ENCODE measurements around the gene OR13J1.
"Not testable (repeated sequence)": the region's sequence is repeated elsewhere in the genome, so short reads cannot be mapped to it uniquely, and the experiment has no call there.

The OR13J1 gene

DNA sequence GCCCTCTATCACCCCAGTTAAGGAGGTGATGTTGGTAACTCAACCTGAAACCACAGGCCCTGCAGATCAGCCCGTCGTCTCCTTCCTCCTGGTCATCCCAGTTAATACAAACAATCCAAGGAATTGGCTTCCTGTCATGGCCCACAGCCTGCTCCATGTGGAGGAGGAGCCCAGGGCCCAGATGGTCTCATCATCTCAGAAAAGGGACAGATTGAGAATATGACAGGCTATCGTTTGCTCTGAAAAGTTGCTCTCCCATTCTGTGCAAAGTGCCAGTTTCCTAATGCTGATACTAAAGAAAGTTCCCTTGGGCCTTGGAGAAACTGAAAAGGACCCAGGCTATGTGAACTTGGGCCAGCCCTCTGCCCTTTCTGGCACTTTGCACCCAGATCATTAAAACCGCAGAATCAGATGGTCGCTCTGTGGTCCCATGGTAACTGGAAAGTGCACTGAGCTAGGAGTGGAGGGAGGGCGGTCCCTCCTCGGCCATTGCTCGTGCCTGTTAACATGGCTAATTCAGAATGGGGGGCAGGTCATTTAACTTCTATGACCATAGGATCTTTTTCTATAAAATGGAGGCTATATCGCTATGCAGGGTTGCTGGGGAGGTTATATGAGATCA is 38.4 kb upstream of the OR13J1 start:
- Histone ChIP-seq H3K36me3 (ENCODE audit: insufficient read depth, low read length) (no peaks in the 10 kb centered on the region), H3K9me3 (ENCODE audit: low read length) (no peaks in the 10 kb centered on the region), H3K4me3 (ENCODE audit: low read length) (no peak overlapping the region), H3K4me1 (ENCODE audit: insufficient read depth, low read length) (peaks cover 23% of the 10 kb centered on the region), H2AFZ (ENCODE audit: low read depth, low read length) (peak overlapping the region; percentile 44), H3K27me3 (ENCODE audit: insufficient read depth, low read length) (no peaks in the 10 kb centered on the region)

DNA sequence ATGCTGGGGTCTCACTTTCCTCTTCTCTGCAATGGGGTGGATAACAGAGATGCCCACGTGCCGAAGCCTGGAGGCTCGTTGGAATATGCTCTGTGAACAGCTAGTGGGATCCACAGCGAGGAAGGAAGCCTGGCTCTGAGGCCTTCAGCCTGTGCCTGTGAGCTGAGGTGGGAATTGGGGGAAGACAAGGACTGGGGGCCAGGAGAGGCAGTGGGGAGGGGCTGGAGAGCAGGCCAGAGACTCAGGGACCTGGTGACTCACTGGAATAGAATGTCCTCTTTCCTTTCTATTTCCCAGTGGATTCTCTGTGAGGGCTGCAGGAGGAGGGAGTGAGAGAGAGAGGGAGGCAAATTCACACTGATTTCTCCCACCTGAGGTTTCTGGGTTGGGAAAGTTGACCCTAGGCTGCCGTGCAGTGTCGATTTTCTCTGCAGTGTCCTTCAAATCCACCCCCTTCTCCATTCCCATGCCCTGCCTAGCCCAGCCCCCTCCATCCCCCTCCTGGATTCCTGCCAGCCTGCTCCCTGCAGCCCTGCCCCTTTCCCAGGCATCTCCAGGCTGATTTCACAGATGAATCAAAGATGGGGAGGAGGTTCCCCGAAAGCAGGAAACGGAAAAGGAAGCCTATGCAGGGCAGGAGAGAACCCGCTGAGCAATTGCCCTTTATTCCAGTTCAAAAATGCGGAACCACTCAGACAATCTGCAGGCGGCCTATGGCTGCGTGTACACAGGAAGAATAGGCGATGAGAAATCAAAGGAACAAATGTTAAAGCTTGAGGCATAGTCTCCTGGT is 37.7 kb upstream of the OR13J1 start:
- Histone ChIP-seq H2AFZ (ENCODE audit: low read depth, low read length) (peak overlapping the region; percentile 44), H3K4me3 (ENCODE audit: low read length) (no peak overlapping the region), H3K27me3 (ENCODE audit: insufficient read depth, low read length) (no peaks in the 10 kb centered on the region), H3K36me3 (ENCODE audit: insufficient read depth, low read length) (no peaks in the 10 kb centered on the region), H3K4me1 (ENCODE audit: insufficient read depth, low read length) (peaks cover 23% of the 10 kb centered on the region), H3K9me3 (ENCODE audit: low read length) (no peaks in the 10 kb centered on the region)

DNA sequence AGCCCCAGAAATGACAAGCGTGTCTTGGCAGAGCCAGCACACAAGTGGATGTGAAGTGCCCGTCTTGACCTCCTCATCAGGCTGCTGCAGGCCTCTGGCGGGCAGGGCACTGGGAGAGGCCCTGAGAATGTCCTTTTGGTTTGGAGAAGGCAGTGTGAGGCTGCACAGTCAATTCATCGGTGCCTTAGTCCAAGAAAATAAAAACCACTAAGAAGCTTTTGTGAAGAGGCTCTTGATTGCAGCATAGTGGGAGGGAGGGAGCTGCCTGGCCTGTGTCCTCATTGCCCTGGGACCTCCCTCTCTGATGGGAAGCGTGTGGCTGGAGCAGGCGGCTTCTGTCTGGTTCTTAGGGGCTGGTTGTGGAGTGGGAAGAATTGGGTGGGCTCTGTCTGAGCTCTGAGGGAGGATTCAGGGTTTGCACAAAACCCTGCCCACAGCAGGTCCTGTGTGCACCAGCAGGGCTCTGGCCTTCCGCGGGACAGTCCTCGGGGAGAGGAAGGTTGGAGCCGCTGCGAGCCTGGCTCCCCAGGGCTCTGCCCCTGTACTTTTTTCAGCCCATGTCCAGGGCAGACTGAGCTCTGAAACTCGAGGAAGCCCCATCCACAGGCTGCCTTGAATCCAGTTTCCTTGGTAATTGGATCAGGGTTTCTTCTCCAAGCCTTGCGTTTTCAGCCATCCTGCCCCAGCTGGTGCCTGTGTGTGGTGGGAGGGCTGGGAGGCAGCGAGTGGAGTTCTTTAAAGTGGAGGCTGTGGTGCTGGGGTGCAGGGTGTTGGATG is 36.9 kb upstream of the OR13J1 start:
- H3K4me1 ChIP-seq (ENCODE audit: insufficient read depth, low read length) = peaks cover 23% of the 10 kb centered on the region
- no peaks in the 10 kb centered on the region for H3K36me3 ChIP-seq (ENCODE audit: insufficient read depth, low read length)
- no peaks in the 10 kb centered on the region for H3K9me3 ChIP-seq (ENCODE audit: low read length)
- no peaks in the 10 kb centered on the region for H3K27me3 ChIP-seq (ENCODE audit: insufficient read depth, low read length)
- no peak overlapping the region for H2AFZ ChIP-seq (ENCODE audit: low read depth, low read length)
- no peak overlapping the region for H3K4me3 ChIP-seq (ENCODE audit: low read length)

DNA sequence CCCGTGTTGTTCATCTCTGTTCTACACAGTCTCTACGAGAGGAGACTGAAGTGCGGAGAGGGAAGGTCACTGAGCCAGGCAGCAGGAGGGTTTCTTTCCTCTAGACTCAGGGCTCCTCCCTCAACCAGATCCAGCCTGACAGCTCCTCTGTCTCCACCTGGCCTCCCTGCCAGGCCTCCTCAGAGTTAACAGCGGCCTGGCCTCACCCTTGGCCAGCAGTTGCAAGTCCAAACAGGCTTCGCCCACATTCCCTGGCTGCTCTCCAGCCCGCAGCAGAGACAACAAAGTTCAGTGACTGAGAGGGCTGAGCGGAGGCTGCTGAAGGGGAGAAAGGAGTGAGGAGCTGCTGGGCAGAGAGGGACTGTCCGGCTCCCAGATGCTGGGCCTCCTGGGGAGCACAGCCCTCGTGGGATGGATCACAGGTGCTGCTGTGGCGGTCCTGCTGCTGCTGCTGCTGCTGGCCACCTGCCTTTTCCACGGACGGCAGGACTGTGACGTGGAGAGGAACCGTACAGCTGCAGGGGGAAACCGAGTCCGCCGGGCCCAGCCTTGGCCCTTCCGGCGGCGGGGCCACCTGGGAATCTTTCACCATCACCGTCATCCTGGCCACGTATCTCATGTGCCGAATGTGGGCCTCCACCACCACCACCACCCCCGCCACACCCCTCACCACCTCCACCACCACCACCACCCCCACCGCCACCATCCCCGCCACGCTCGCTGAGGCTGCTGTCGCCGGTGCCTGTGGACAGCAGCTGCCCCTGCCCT is 35.9 kb upstream of the OR13J1 start, which contains the start of gene HRCT1:
TSS of gene HRCT1 (plus strand) at position 291 of the 768 bp plus-strand sequence. CDS start at position 377, 86 bp downstream.
- H3K9me3 ChIP-seq (ENCODE audit: low read length) = no peaks in the 10 kb centered on the region
- no peaks in the 10 kb centered on the region for H3K36me3 ChIP-seq (ENCODE audit: insufficient read depth, low read length)
- no peak within 1 kb of the TSS for H2AFZ ChIP-seq (ENCODE audit: low read depth, low read length)
- H3K4me3 ChIP-seq (ENCODE audit: low read length) = no peak within 1 kb of the TSS
- peaks cover 23% of the 10 kb centered on the region for H3K4me1 ChIP-seq (ENCODE audit: insufficient read depth, low read length)
- no peaks in the 10 kb centered on the region for H3K27me3 ChIP-seq (ENCODE audit: insufficient read depth, low read length)

DNA sequence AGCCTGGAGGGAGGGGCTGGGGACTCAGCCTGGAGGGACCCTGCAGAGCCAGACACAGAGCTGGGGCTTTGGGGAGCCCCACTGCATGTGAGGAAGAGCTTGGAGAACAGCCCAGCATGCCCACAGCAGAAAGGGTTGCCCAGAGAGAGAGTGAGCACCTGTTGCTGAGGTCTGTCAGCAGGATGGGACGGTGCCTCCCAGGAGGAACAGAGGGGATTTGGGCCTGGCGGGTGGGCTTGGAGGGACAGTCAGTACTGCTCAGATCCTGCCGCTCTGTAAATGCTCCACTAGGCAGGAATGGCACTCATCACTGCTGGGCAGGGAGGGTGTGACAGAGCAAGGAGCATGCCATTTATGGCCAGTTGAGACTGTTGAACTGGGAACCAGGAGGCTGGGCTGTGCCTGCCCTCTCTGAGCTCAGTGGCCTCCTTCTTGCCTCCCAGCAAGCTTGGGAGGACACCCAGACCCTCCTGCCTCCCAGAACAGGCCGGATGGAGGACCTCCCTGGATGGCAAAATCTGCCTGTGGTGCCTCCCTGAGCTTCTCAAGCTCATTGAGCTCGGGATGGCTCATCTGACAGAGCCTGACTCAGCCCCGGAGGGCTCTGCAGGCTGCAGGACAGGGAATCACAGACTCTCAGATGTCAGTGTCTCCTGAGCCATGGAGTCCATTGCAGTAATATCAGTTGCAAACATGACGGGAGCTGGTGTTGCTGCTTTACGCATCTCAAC is 35.0 kb upstream of the OR13J1 start:
- Histone ChIP-seq H3K27me3 (ENCODE audit: insufficient read depth, low read length) (no peaks in the 10 kb centered on the region), H3K4me3 (ENCODE audit: low read length) (no peak overlapping the region), H3K4me1 (ENCODE audit: insufficient read depth, low read length) (peaks cover 23% of the 10 kb centered on the region), H3K36me3 (ENCODE audit: insufficient read depth, low read length) (no peaks in the 10 kb centered on the region), H2AFZ (ENCODE audit: low read depth, low read length) (no peak overlapping the region), H3K9me3 (ENCODE audit: low read length) (no peaks in the 10 kb centered on the region)

DNA sequence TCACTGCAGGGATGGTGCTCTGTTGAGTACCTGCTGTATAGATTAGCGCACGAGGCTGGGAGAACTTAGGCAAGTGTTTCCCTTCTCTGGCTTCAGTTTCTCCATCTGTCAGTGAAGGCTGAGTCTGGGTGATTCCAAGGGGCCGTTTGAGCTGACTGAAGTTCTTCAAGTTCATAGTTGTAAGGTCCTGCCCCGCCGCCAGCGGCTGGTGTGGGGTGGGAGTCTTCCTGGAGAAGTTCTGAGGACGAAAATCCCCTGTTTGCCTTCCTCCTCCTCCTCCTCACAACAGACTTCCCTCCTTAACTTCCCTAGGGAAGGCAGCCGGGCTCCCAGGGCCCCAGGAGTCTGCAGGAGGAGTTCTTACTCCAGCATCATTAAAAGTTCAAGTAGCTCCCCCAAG is 34.1 kb upstream of the OR13J1 start:
- Histone ChIP-seq H3K27me3 (ENCODE audit: insufficient read depth, low read length) (no peaks in the 10 kb centered on the region), H3K4me1 (ENCODE audit: insufficient read depth, low read length) (peaks cover 23% of the 10 kb centered on the region), H2AFZ (ENCODE audit: low read depth, low read length) (no peak overlapping the region), H3K4me3 (ENCODE audit: low read length) (no peak overlapping the region), H3K9me3 (ENCODE audit: low read length) (no peaks in the 10 kb centered on the region), H3K36me3 (ENCODE audit: insufficient read depth, low read length) (no peaks in the 10 kb centered on the region)

DNA sequence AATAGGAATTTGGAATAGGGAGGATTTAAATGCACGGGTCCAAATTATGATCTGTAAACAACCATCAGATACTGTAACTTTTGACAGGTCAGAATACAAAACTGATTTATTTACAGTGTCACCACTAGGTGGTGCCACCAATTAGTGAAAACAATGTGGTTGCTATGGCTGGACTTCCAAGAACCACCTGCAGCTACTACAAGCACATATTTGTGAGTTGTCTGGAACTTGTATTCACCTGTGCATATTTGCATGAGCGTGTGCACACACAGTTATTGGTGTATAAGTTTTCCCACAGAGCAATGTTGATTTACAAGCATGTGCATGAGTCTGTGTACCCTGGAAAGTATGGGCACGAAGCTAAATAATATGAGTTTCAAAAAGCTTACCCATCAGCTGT is 32.8 kb upstream of the OR13J1 start:
- no peak overlapping the region for H3K4me3 ChIP-seq (ENCODE audit: low read length)
- H3K27me3 ChIP-seq (ENCODE audit: insufficient read depth, low read length) = no peaks in the 10 kb centered on the region
- H2AFZ ChIP-seq (ENCODE audit: low read depth, low read length) = no peak overlapping the region
- peaks cover 15% of the 10 kb centered on the region for H3K4me1 ChIP-seq (ENCODE audit: insufficient read depth, low read length)
- no peaks in the 10 kb centered on the region for H3K36me3 ChIP-seq (ENCODE audit: insufficient read depth, low read length)
- no peaks in the 10 kb centered on the region for H3K9me3 ChIP-seq (ENCODE audit: low read length)

DNA sequence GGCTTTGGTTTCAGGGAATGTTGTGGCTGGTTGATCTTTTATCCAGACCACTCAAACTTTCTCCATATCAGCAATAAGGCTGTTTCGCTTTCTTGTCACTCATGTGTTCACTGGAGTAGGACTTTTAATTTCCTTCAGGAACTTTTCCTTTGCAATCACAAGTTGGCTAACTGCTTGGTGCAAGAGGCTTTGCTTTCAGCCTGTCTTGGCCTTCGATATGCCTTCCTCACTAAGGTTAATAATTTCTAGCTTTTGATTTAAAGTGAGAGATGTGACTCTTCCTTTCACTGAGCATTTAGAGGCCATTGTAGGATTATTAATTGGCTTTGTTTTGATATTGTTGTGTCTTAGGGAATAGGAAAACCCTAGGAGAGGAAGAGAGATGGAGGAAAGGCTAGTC is 28.8 kb upstream of the OR13J1 start:
- Histone ChIP-seq H3K27me3 (ENCODE audit: insufficient read depth, low read length) (peaks cover 4% of the 10 kb centered on the region), H2AFZ (ENCODE audit: low read depth, low read length) (no peak overlapping the region), H3K9me3 (ENCODE audit: low read length) (no peaks in the 10 kb centered on the region), H3K4me3 (ENCODE audit: low read length) (no peak overlapping the region), H3K36me3 (ENCODE audit: insufficient read depth, low read length) (no peaks in the 10 kb centered on the region), H3K4me1 (ENCODE audit: insufficient read depth, low read length) (no peaks in the 10 kb centered on the region)

DNA sequence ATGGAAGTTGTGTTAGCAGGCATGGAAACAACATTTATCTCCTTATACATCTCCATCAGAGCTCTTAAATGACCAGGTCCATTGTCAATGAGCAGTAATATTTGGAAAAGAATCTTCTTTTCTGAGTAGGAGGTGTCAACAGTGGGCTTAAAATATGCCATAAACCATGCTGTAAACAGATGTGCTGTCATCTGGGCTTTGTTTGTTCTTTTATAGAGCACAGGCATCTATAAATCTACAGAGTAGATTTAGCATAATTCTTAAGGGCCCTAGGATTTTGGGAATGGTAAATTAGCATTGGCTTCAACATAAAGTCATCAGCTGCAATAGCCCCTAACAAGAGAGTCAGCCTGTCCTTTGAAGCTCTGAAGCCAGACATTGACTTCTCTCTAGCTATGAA is 28.1 kb upstream of the OR13J1 start:
- H3K36me3 ChIP-seq (ENCODE audit: insufficient read depth, low read length) = no peaks in the 10 kb centered on the region
- no peak overlapping the region for H3K4me3 ChIP-seq (ENCODE audit: low read length)
- H3K9me3 ChIP-seq (ENCODE audit: low read length) = no peaks in the 10 kb centered on the region
- H2AFZ ChIP-seq (ENCODE audit: low read depth, low read length) = no peak overlapping the region
- H3K27me3 ChIP-seq (ENCODE audit: insufficient read depth, low read length) = peaks cover 8% of the 10 kb centered on the region
- H3K4me1 ChIP-seq (ENCODE audit: insufficient read depth, low read length) = no peaks in the 10 kb centered on the region

DNA sequence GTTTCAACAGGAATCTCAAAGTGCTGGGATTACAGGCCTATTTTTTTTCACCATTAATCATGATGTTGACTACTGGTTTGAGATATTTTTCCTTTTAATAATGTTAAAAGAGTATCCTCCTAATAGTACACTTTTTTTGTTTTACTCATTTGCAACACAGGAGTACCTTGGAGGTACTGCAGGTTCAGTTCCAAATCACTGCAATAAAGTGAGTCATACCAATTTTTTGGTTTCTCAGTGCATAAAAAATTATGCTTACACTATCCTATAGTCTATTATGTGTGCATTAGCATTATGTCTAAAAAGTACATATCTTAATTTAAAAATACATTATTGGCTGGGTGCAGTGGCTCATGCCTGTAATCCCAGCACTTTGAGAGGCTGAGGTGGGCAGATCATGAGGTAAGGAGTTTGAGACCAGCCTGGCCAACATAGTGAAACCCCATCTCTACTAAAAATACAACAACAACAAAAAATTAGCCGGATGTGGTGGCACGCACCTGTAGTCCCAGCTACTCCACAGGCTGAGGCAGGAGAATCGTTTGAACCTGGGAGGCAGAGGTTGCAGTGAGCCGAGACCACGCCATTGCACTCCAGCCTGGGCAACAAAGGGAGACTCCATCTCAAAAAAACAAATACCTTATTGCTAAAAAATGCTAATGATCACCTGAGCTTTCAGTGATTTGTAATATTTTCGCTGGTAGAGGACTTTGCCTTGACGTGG is 27.3 kb upstream of the OR13J1 start:
- not testable (repeated sequence) for H2AFZ ChIP-seq (ENCODE audit: low read depth, low read length); H3K4me3 ChIP-seq (ENCODE audit: low read length); H3K36me3 ChIP-seq (ENCODE audit: insufficient read depth, low read length); H3K9me3 ChIP-seq (ENCODE audit: low read length); H3K27me3 ChIP-seq (ENCODE audit: insufficient read depth, low read length); H3K4me1 ChIP-seq (ENCODE audit: insufficient read depth, low read length)

DNA sequence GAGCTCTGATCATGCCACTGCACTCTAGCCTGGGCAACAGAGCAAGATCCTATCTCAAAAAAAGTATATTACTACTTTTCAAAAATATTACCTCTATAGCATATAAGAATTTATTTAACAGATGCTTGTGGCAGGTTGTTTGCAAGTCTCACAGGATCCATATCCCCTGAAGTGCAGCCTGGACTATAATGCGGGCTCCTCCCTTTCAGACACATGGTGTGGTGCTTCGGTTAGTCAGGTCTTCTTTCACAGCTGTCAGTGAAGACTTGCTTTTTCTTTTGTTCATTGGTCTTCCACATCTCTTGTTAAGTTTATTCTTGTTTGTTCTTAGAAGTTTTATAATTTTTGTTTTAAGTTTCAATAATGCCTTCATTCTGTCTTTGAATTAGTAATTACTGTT is 26.4 kb upstream of the OR13J1 start:
- H3K9me3 ChIP-seq (ENCODE audit: low read length) = no peaks in the 10 kb centered on the region
- peaks cover 12% of the 10 kb centered on the region for H3K27me3 ChIP-seq (ENCODE audit: insufficient read depth, low read length)
- H3K4me1 ChIP-seq (ENCODE audit: insufficient read depth, low read length) = no peaks in the 10 kb centered on the region
- H3K4me3 ChIP-seq (ENCODE audit: low read length) = no peak overlapping the region
- no peak overlapping the region for H2AFZ ChIP-seq (ENCODE audit: low read depth, low read length)
- no peaks in the 10 kb centered on the region for H3K36me3 ChIP-seq (ENCODE audit: insufficient read depth, low read length)

DNA sequence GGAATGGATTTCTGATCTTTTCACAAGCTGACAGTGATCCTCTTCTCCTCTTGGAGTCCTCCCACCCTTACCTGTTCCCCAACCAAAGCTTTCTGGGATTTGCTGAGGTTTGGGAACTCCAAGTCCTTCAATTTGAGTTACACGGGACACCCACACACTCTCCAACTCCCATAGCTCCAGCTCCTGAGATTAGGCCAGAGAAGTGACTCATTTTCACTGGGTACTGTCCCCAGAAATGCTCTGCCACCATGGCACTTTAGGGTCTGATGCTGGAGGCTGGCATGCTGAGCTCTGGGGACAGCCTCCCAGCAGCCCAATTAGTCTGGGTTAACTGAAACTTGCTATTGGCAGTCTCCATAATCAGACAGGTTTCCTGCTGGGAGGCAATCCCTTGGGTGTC is 21.9 kb upstream of the OR13J1 start:
- Histone ChIP-seq H3K36me3 (ENCODE audit: insufficient read depth, low read length) (no peaks in the 10 kb centered on the region), H3K4me1 (ENCODE audit: insufficient read depth, low read length) (no peaks in the 10 kb centered on the region), H3K27me3 (ENCODE audit: insufficient read depth, low read length) (peaks cover 11% of the 10 kb centered on the region), H2AFZ (ENCODE audit: low read depth, low read length) (no peak overlapping the region), H3K9me3 (ENCODE audit: low read length) (no peaks in the 10 kb centered on the region), H3K4me3 (ENCODE audit: low read length) (no peak overlapping the region)

Measured in neuron (in vitro differentiated cells).